Fibroblast of mammary gland (primary cell): Measurements from ENCODE around the gene THEM4.

ENCODE experiments used
- DNase-seq: peaks from one replicate; pipeline ENCODE4 v3.0.0-alpha.2; 2010; ENCODE audit warnings: low read depth
- H3K4me3 ChIP-seq: 2 replicates; pipeline ENCODE4 v1.5.1; 2011; ENCODE audit warnings: low read depth, mild to moderate bottlenecking, low read length, moderate library complexity; ENCODE audit not compliant: control insufficient read depth
- TF ChIP-seq, protein P1 (sequence below): conservative IDR thresholded peaks from 2 replicates; pipeline ENCODE4 v1.5.1; 2011; ENCODE audit warnings: low read depth, low read length, inconsistent platforms; ENCODE audit not compliant: control insufficient read depth, insufficient read depth

Gene THEM4

GRCh38 chr1:151942882-151943281 is 33.6 kb upstream of the THEM4 start:
- TF ChIP-seq, protein P1, sequence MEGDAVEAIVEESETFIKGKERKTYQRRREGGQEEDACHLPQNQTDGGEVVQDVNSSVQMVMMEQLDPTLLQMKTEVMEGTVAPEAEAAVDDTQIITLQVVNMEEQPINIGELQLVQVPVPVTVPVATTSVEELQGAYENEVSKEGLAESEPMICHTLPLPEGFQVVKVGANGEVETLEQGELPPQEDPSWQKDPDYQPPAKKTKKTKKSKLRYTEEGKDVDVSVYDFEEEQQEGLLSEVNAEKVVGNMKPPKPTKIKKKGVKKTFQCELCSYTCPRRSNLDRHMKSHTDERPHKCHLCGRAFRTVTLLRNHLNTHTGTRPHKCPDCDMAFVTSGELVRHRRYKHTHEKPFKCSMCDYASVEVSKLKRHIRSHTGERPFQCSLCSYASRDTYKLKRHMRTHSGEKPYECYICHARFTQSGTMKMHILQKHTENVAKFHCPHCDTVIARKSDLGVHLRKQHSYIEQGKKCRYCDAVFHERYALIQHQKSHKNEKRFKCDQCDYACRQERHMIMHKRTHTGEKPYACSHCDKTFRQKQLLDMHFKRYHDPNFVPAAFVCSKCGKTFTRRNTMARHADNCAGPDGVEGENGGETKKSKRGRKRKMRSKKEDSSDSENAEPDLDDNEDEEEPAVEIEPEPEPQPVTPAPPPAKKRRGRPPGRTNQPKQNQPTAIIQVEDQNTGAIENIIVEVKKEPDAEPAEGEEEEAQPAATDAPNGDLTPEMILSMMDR, result no peak
- no peak for DNase-seq
- no peak overlapping the region for H3K4me3 ChIP-seq

DNA sequence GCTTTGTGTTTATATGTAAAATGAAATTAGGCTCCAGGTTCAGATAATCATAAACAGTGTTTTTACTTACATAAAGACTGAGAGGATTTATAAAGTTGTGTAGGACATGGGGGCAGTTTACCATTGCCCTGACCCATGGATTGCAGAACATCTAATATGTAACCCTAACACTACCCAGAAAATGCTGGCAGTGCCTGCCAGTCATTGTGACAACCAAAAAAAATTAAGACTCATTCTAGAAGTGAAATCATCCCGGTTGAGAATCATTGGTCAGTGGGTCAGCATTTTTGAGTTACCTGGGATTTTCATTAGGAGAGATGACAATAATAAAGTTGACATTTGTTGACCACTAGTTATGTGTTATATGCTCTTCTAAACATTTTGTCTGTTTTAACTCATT is 31.2 kb upstream of the THEM4 start:
- TF ChIP-seq, protein P1, result no peak
- no peak for DNase-seq
- H3K4me3 ChIP-seq, result no peak overlapping the region

DNA sequence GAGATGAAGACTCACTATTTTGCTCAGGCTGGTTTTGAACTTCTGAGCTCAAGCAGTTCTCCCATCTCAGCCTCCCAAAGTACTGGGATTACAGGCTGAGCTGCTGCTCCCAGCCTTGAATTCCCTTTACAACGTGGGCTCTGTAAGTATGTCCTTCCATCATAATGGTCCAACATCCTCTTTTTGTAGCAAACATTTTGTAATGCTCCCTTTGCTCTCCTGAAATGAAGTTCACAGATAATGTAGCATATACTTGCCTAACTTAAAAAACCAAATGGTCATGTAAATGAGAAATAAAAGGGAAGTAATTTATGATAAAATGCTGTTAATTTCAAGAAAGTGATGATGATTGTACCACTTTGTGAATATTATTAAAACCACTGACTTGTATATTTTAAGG is 30.5 kb upstream of the THEM4 start:
- DNase-seq, result no peak
- no peak overlapping the region for H3K4me3 ChIP-seq
- TF ChIP-seq, protein P1, result no peak

GRCh38 chr1:151939141-151939540 is 29.8 kb upstream of the THEM4 start:
- TF ChIP-seq, protein P1, result no peak
- no peak for DNase-seq

DNA sequence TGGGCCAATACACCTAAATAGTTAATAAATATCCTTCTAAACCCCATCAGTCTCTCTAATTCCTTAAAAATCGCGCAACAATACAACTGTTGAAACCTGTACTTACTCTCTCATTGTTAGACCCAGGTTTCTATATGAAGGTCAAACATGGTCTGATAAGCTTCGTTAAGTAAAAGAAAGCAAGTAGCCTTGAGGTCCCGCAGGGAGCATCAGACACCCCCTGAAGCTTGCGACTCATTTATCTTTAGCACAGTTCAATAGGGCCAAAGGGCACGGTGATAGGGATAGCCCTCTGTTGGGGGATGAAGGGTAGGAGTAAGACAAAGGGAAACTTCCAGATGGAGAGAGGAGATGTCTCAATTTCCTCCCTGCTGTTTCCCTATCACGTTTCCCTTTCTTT is 27.3 kb upstream of the THEM4 start:
- TF ChIP-seq, protein P1, result no peak

More at GRCh38 chr1:151939141-151939540, 29.8 kb upstream of the THEM4 start:
- no peak overlapping the region for H3K4me3 ChIP-seq

DNA sequence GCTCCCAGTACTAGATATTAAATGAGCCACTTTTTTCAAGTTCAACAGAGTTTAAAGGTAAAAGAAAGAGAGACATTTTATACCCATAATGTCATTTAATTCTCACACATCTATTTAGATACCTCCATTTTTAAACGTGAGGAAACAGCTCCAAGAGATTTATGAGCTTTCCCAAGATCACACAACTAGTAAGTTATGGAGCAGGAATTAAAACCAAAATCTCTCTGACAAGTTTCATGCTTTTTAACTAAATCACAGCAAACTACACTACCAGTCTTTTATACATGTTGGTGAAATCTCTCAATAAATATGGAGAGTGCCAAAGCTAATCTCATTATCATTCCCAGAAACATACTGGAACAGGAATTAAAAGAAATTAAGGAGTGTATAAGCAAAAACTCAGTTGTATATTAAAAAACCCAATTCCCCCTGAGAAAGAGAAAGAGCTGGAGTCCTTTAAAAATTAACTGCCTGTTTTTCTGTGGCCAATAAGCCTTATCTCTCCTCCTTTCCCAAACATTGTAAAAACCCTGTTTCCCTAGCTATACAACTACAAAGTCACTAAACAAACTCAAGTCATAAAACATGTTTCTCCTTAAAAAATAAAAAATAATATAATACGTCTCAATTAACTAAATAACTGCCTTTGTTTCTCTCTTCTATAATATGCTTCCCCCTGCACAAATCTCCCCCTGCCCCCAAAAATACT is 26.7 kb upstream of the THEM4 start:
- TF ChIP-seq, protein P1, result no peak
- no peak for DNase-seq
- H3K4me3 ChIP-seq, result no peak overlapping the region

More for the DNA sequence above, 27.3 kb upstream of the THEM4 start:
- DNase-seq, result no peak
- H3K4me3 ChIP-seq, result no peak overlapping the region
